ENCODE data around the gene TPSG1.
"Not testable (repeated sequence)": the region's sequence is repeated elsewhere in the genome, so short reads cannot be mapped to it uniquely, and the experiment has no call there.

GRCh38 chr16:1229476-1229875 lies 4.4 kb upstream of the TPSG1 start:
- TF ChIP-seq TAF1 (IDR thresholded peaks at IDR 0.05; ENCODE audit: borderline replicate concordance, low read depth, low read length); POLR2AphosphoS5 (IDR thresholded peaks at IDR 0.05; ENCODE audit: low read depth, low read length): not testable (repeated sequence)

Data from GM12892 (cell line).